K562 (cell line): ENCODE data around the gene WDR86. TPM values are rescaled to one million over a fixed set of nuclear protein-coding genes. Genes with fewer than 3 reads are reported as not detected.

Experiments used
- ATAC-seq: fragments of 200-7000 bp; cut with Tn5 transposase; 3 replicates; pipeline ENCODE4 v1.9.1; 2020; ENCODE audit warnings: moderate library complexity
- BruUV-seq: library from RNA; stranded (reverse); fragments of 400-500 nt; replicated peaks from 2 replicates; lab custom pipeline; 2021; lab: Mats Ljungman, UMichigan
- CTCF ChIA-PET: fragments of 300-600 bp; formaldehyde crosslinking; extraction: SDS; loops from one replicate; lab custom pipeline; 2021; ENCODE audit warnings: low intra/inter-chr PET ratio; lab: Yijun Ruan, JAX
- POLR2A ChIA-PET: fragments of 300-600, 350-650 bp; sonication (Branson Sonifier 250); formaldehyde crosslinking; extraction: SDS; loops from one replicate; lab custom pipeline; 2021; ENCODE audit warnings: antibody characterized with exemption, inconsistent platforms; lab: Yijun Ruan, JAX
- DNase-seq, 4 experiments: peaks; one replicate each; pipeline versions ENCODE4 v3.0.0 to v3.0.0-alpha.2; 2011 to 2018; ENCODE audit warnings: low spot score in 3 of 4, mixed read lengths in 3 of 4; ENCODE audit errors: extremely low read depth in 1 of 4
- FAIRE-seq: peaks from 2 replicates; lab custom pipeline; 2011; peaks lifted over from hg19 to GRCh38; lab: Jason Lieb, UNC
- H2AFZ ChIP-seq: 2 replicates; pipeline ENCODE4 v1.6.0; 2011; ENCODE audit warnings: low read depth, low read length, control low read depth, inconsistent platforms
- H3K27ac ChIP-seq: fragments of 200-600 bp; 3 replicates; pipeline ENCODE4 v1.8.0; 2011; ENCODE audit warnings: low read depth, mild to moderate bottlenecking, control low read depth, inconsistent platforms, low read length, moderate library complexity, mixed read lengths; ENCODE audit errors: extremely low read depth
- H3K27me3 ChIP-seq, 2 experiments: fragments of 300-600 bp in 1 of 2; 2 replicates in 1 of 2; 3 replicates in 1 of 2; pipeline versions ENCODE4 v1.6.0 to v1.8.0; 2011; ENCODE audit warnings: inconsistent platforms in 2 of 2, low read length in 2 of 2, mild to moderate bottlenecking in 1 of 2, mixed read lengths in 1 of 2, moderate library complexity in 1 of 2; ENCODE audit not compliant: control insufficient read depth in 2 of 2, insufficient read depth in 2 of 2
- H3K36me3 ChIP-seq: fragments of 300-600 bp; 3 replicates; pipeline ENCODE4 v1.8.0; 2011; ENCODE audit warnings: mild to moderate bottlenecking, low read length, inconsistent platforms; ENCODE audit not compliant: control insufficient read depth, insufficient read depth
- H3K4me1 ChIP-seq, 2 experiments: fragments of 200-600 bp in 1 of 2; replicated peaks in 1 of 2; 2 replicates in 1 of 2; 3 replicates in 1 of 2; pipeline versions ENCODE4 v1.5.1 to v1.8.0; 2011; ENCODE audit warnings: inconsistent platforms in 2 of 2, low read length in 2 of 2, mild to moderate bottlenecking in 1 of 2, mixed read lengths in 1 of 2, moderate library complexity in 1 of 2; ENCODE audit not compliant: control insufficient read depth in 2 of 2, insufficient read depth in 2 of 2
- H3K4me2 ChIP-seq: 2 replicates; pipeline ENCODE4 v1.6.1; 2011; ENCODE audit warnings: low read length, control low read depth, inconsistent platforms, mixed read lengths; ENCODE audit not compliant: insufficient read depth
- H3K4me3 ChIP-seq: fragments of 200-600 bp; sonication (generic), shearing (Covaris generic); 2 replicates; pipeline ENCODE4 v1.5.1; 2016; ENCODE audit warnings: control low read depth, inconsistent platforms
- H3K79me2 ChIP-seq: fragments of 200-600 bp; 3 replicates; pipeline ENCODE4 v1.8.0; 2011; ENCODE audit warnings: low read length, inconsistent platforms; ENCODE audit not compliant: control insufficient read depth, insufficient read depth
- H3K9ac ChIP-seq, 2 experiments: 2 replicates each; pipeline versions ENCODE4 v1.6.0 to v1.6.1; 2011; ENCODE audit warnings: low read depth in 2 of 2, low read length in 2 of 2, control low read depth in 1 of 2, inconsistent platforms in 1 of 2, mild to moderate bottlenecking in 1 of 2, mixed read lengths in 1 of 2; ENCODE audit not compliant: insufficient read depth in 1 of 2
- H3K9me1 ChIP-seq: one replicate; pipeline ENCODE4 v1.6.0; 2011; ENCODE audit warnings: inconsistent platforms, mild to moderate bottlenecking, low read length, moderate library complexity; ENCODE audit not compliant: control insufficient read depth, insufficient read depth
- H3K9me3 ChIP-seq: replicated peaks from 2 replicates; pipeline ENCODE4 v1.5.1; 2011; ENCODE audit warnings: low read depth, low read length, inconsistent platforms; ENCODE audit not compliant: control insufficient read depth, insufficient read depth
- H4K20me1 ChIP-seq: replicated peaks from 2 replicates; pipeline ENCODE4 v1.6.1; 2011; ENCODE audit warnings: low read length, inconsistent platforms, mixed read lengths; ENCODE audit not compliant: control insufficient read depth, insufficient read depth
- C11orf30 ChIP-seq: fragments of 450-650 bp; IDR thresholded peaks from 2 replicates; pipeline ENCODE4 v1.6.1; 2016; ENCODE audit warnings: low read depth, mild to moderate bottlenecking
- CEBPB ChIP-seq: fragments of 450-650 bp; IDR thresholded peaks from 2 replicates; pipeline ENCODE4 v1.6.1; 2016; ENCODE audit warnings: missing genetic modification characterization, missing compliant biosample characterization
- CHD1 ChIP-seq: fragments of 200-600 bp; sonication (generic); IDR thresholded peaks from one replicate; pipeline ENCODE4 v1.6.1; 2012; ENCODE audit warnings: mild to moderate bottlenecking, moderate library complexity, low read length, inconsistent platforms
- ERF ChIP-seq: fragments of 450-650 bp; formaldehyde crosslinking; IDR thresholded peaks from 2 replicates; pipeline ENCODE4 v1.4.0; 2020; ENCODE audit warnings: mild to moderate bottlenecking, mixed read lengths
- ESRRB ChIP-seq: fragments of 250-450 bp; sonication (Bioruptor Pico); IDR thresholded peaks from 2 replicates; pipeline ENCODE4 v1.5.0; 2020; ENCODE audit warnings: mild to moderate bottlenecking, moderate library complexity, borderline replicate concordance
- GABPA ChIP-seq: fragments of 200-800 bp; sonication (Bioruptor generic); conservative IDR thresholded peaks from 2 replicates; pipeline ENCODE4 v1.6.1; 2016; ENCODE audit warnings: low read depth, missing genetic modification characterization, missing compliant biosample characterization
- GTF3C2 ChIP-seq: IDR thresholded peaks from 3 replicates; pipeline ENCODE4 v1.6.1; 2011; ENCODE audit warnings: borderline replicate concordance, mild to moderate bottlenecking, moderate library complexity; ENCODE audit not compliant: insufficient read length; ENCODE audit errors: extremely low read depth
- HEY1 ChIP-seq: fragments of 250-450 bp; sonication (Bioruptor Pico); IDR thresholded peaks from 2 replicates; pipeline ENCODE4 v1.5.0; 2020; ENCODE audit warnings: mild to moderate bottlenecking, moderate library complexity, borderline replicate concordance
- HINFP ChIP-seq: fragments of 450-650 bp; conservative IDR thresholded peaks from 2 replicates; pipeline ENCODE4 v1.6.1; 2016; ENCODE audit warnings: missing genetic modification characterization, low read depth, mild to moderate bottlenecking, control low read depth, missing compliant biosample characterization
- IFI16 ChIP-seq: fragments of 250-450 bp; sonication (Bioruptor Pico); IDR thresholded peaks from 2 replicates; pipeline ENCODE4 v2.1.2; 2022; ENCODE audit warnings: mild to moderate bottlenecking, inconsistent platforms
- LEF1 ChIP-seq: fragments of 450-650 bp; IDR thresholded peaks from 2 replicates; pipeline ENCODE4 v1.6.1; 2016; ENCODE audit warnings: mild to moderate bottlenecking
- MECOM ChIP-seq: fragments of 250-450 bp; sonication (Bioruptor Pico); IDR thresholded peaks from 2 replicates; pipeline ENCODE4 v1.8.0; 2022; ENCODE audit warnings: inconsistent platforms
- MEIS2 ChIP-seq: fragments of 450-650 bp; IDR thresholded peaks from 2 replicates; pipeline ENCODE4 v1.6.1; 2014; ENCODE audit warnings: mild to moderate bottlenecking; ENCODE audit not compliant: partially characterized antibody
- RAD51 ChIP-seq: fragments of 450-650 bp; IDR thresholded peaks from 2 replicates; pipeline ENCODE4 v1.7.1; 2016; ENCODE audit warnings: low read depth, mild to moderate bottlenecking, borderline replicate concordance
- STAT5A ChIP-seq: IDR thresholded peaks from 2 replicates; pipeline ENCODE4 v1.6.1; 2012; ENCODE audit warnings: low read length, inconsistent platforms, borderline replicate concordance
- ZKSCAN1 ChIP-seq: fragments of 150-350 bp; IDR thresholded peaks from 2 replicates; pipeline ENCODE4 v1.6.1; 2016; ENCODE audit warnings: low read depth, low read length
- ZNF507 ChIP-seq: conservative IDR thresholded peaks from 2 replicates; pipeline ENCODE4 v1.6.1; 2017; ENCODE audit warnings: missing genetic modification characterization, missing compliant biosample characterization
- ZNF511 ChIP-seq: sonication (generic); formaldehyde crosslinking; IDR thresholded peaks from 2 replicates; pipeline ENCODE4 v1.8.0; 2022; ENCODE audit warnings: mild to moderate bottlenecking, missing genetic modification reagents
- WGBS: fragments of 100-300 bp; shearing (Covaris generic); methylation state at CpG from one replicate; pipeline ENCODE4 v1.1.6; 2016; ENCODE audit warnings: low coverage, mixed read lengths; ENCODE audit not compliant: insufficient coverage; ENCODE audit errors: missing lambda C conversion rate; 5-methylcytosine and 5-hydroxymethylcytosine counted together
- in situ Hi-C: fragments of 300-500 bp; cut with MboI; formaldehyde crosslinking; loops from 4 replicates; pipeline ENCODE4 v1.15.0; 2018; ENCODE audit warnings: inconsistent platforms, mixed read lengths
- intact Hi-C: fragments of 100-400 bp; cut with micrococcal nuclease; formaldehyde crosslinking; loops from 2 replicates; pipeline ENCODE4 v1.14.2; 2022
- polyA plus RNA-seq, 8 experiments: library from polyadenylated mRNA; depleted of rRNA in 4 of 8; stranded (reverse) in 5 of 8; unstranded in 3 of 8; fragments of >200 nt; fragmentation: Nextera tagmentation in 2 of 8; fragmentation: Illumina TruSeq in 1 of 8; extraction: Ambion mirVana in 2 of 8; extraction: Trizol in 1 of 8; gene quantifications; 2 replicates each; pipeline versions ENCODE4 v1.2.1 to v1.2.3, GENCODE V29; 2011 to 2014; ENCODE audit warnings: inconsistent platforms in 1 of 8, missing spikeins in 1 of 8
- total RNA-seq, 7 experiments: library from RNA; depleted of rRNA in 6 of 7; stranded (reverse); fragments of >200 nt in 6 of 7; fragmentation: Illumina TruSeq in 2 of 7; extraction: Trizol in 2 of 7; gene quantifications; 2 replicates each; pipeline versions ENCODE4 v1.2.1 to v1.2.3, GENCODE V29; 2011 to 2021; ENCODE audit warnings: low replicate concordance in 1 of 7

Gene WDR86
- total and polyA plus RNA-seq, 9 of the 15 experiments (the other 6 are each of a cell fraction or from before 2014, with no cell fraction given), result 0.24 TPM; not detected in 8

- POLR2A ChIA-PET, result interaction anchor here (0.6 kb wide), 1 partner anchor 18 kb away, joined by 3 read pairs; no protein-coding TSS in a partner anchor
- FAIRE-seq, result peak; percentile 77
- TF ChIP-seq RAD51, result no peak
- no peak for TF ChIP-seq ESRRB (CRISPR knock-in tag)
- no peak for TF ChIP-seq HINFP (tag)
- no peak for TF ChIP-seq HEY1 (CRISPR knock-in tag)
- TF ChIP-seq C11orf30, result no peak
- peak; percentile 49 for TF ChIP-seq CEBPB (tag)
- TF ChIP-seq ZKSCAN1, result no peak
- TF ChIP-seq LEF1, result no peak
- no peak for TF ChIP-seq ERF
- TF ChIP-seq MECOM, result no peak
- TF ChIP-seq CHD1, result no peak
- no peak; the same call in 1 of the 2 replicates for TF ChIP-seq ZNF511
- no peak for TF ChIP-seq ZNF507 (tag)
- TF ChIP-seq GABPA, result no peak
- no peak for TF ChIP-seq MEIS2
- no peak for TF ChIP-seq IFI16 (CRISPR knock-in tag)
- no peak for TF ChIP-seq STAT5A
- no peak for TF ChIP-seq GTF3C2
Observed at GRCh38 chr7:151390598-151391357, 19.1 kb downstream of the WDR86 start.

More at GRCh38 chr7:151390598-151391357, 19.1 kb downstream of the WDR86 start:
- CTCF ChIA-PET, result no interaction called here
- intact Hi-C loops, result loop anchor here (10.0 kb wide), 1 partner anchor 54 kb away; the partner anchor contains the start of gene CRYGN
- peaks cover 4% of the 10 kb centered on the region for H3K9me1 ChIP-seq
- peak; percentile 31 for ATAC-seq
- peaks cover 39 to 76% of the 10 kb centered on the region in 2 experiments for H3K4me1 ChIP-seq
- H3K9me3 ChIP-seq, result no peaks in the 10 kb centered on the region
- no peak overlapping the region for H3K27ac ChIP-seq
- H3K9ac ChIP-seq, result peak overlapping the region in 1 of 2 experiments; percentile 53; a peak in 1 of 4 replicates
- H3K4me3 ChIP-seq, result no peak overlapping the region
- 0 out of 2 replicates have a peak, but pooled peaks cover 5% of the 10 kb centered on the region for H4K20me1 ChIP-seq
- DNase-seq, result peak; percentile 67 to 82 (median 76)
- peaks cover 7 to 59% of the 10 kb centered on the region in 2 experiments; a peak in 4 of 5 replicates for H3K27me3 ChIP-seq
- in situ Hi-C loops, result no loop called here
- no peaks in the 10 kb centered on the region for H3K79me2 ChIP-seq
- H3K4me2 ChIP-seq, result peak overlapping the region; percentile 8; the same call in 1 of the 2 replicates
- 25% methylated on average over 25 of the region's 25 CpGs for WGBS
- peak overlapping the region; percentile 67 for H2AFZ ChIP-seq
- no TSS peak for BruUV-seq
- H3K36me3 ChIP-seq, result no peaks in the 10 kb centered on the region
